A549 (cell line): ENCODE measurements around the gene MAPRE2. TPM values are rescaled to one million over a fixed set of nuclear protein-coding genes. Genes with fewer than 3 reads are reported as not detected.
A peak's percentile ranks its signal among the peaks of the same experiment; 100 is the strongest.

Experiments
- ATAC-seq, 2 experiments: fragments of 200-7000 bp in 1 of 2; fragments of >200 bp in 1 of 2; cut with Nextera tagmentation in 1 of 2; cut with Tn5 transposase in 1 of 2; 3 replicates each; pipeline versions ENCODE4 v1.8.0 to v1.9.1; 2018 to 2020; ENCODE audit warnings: mild to moderate bottlenecking in 1 of 2, moderate library complexity in 1 of 2
- CTCF ChIA-PET: fragments of 300-600 bp; sonication (Branson Sonifier 250); formaldehyde crosslinking; extraction: SDS; loops from one replicate; lab custom pipeline; 2021; ENCODE audit warnings: antibody characterized with exemption, inconsistent platforms; lab: Yijun Ruan, JAX
- POLR2A ChIA-PET: fragments of 350-600 bp; formaldehyde crosslinking; extraction: SDS; loops from one replicate; lab custom pipeline; 2021; ENCODE audit warnings: antibody characterized with exemption, inconsistent platforms; lab: Yijun Ruan, JAX
- DNase-seq, 2 experiments: peaks; one replicate each; pipeline versions ENCODE4 v3.0.0 to v3.0.0-alpha.2; 2011 to 2016; ENCODE audit warnings: low read depth in 1 of 2, low spot score in 1 of 2
- FAIRE-seq: peaks from 2 replicates; lab custom pipeline; 2011; peaks lifted over from hg19 to GRCh38; lab: Jason Lieb, UNC
- H3K27ac ChIP-seq, 2 experiments: fragments of >200 bp; sonication (Bioruptor Twin); formaldehyde crosslinking; 3 replicates each; pipeline ENCODE4 v1.5.1; 2016 to 2017
- H3K4me1 ChIP-seq: fragments of >200 bp; sonication (Bioruptor Twin); formaldehyde crosslinking; 3 replicates; pipeline ENCODE4 v1.6.1; 2016
- H3K4me2 ChIP-seq: fragments of >200 bp; sonication (Bioruptor Twin); formaldehyde crosslinking; 3 replicates; pipeline ENCODE4 v1.6.1; 2016
- H3K4me3 ChIP-seq: fragments of >200 bp; sonication (Bioruptor Twin); formaldehyde crosslinking; 3 replicates; pipeline ENCODE4 v1.5.1; 2016
- H3K9me3 ChIP-seq: fragments of >200 bp; sonication (Bioruptor Twin); formaldehyde crosslinking; 3 replicates; pipeline ENCODE4 v1.6.1; 2016
- ATOH8 ChIP-seq: fragments of 250-450 bp; sonication (Bioruptor Pico); IDR thresholded peaks from 2 replicates; pipeline ENCODE4 v1.5.0; 2020; ENCODE audit warnings: low read depth, mild to moderate bottlenecking, moderate library complexity
- CBX2 ChIP-seq: fragments of 200-600 bp; sonication (generic); IDR thresholded peaks from 2 replicates; pipeline ENCODE4 v1.6.1; 2016; ENCODE audit warnings: low read depth, mild to moderate bottlenecking, borderline replicate concordance
- CHD2 ChIP-seq: fragments of 150-350 bp; IDR thresholded peaks from 2 replicates; pipeline ENCODE4 v1.6.1; 2014; ENCODE audit warnings: low read length; ENCODE audit not compliant: partially characterized antibody
- EHF ChIP-seq: fragments of 250-450 bp; sonication (Bioruptor Pico); IDR thresholded peaks from 2 replicates; pipeline ENCODE4 v1.5.0; 2020; ENCODE audit warnings: mild to moderate bottlenecking
- FOSL2 ChIP-seq, 2 experiments: fragments of 450-650 bp in 1 of 2; fragments of >200 bp in 1 of 2; sonication (Bioruptor Twin) in 1 of 2; formaldehyde crosslinking; IDR thresholded peaks; 2 replicates each; pipeline versions ENCODE4 v1.5.0 to v1.6.1; 2016 to 2020; ENCODE audit warnings: mild to moderate bottlenecking in 1 of 2, moderate library complexity in 1 of 2
- FOXS1 ChIP-seq: fragments of 250-450 bp; sonication (Bioruptor Pico); IDR thresholded peaks from 2 replicates; pipeline ENCODE4 v1.5.0; 2020; ENCODE audit warnings: mild to moderate bottlenecking, moderate library complexity
- HEYL ChIP-seq: fragments of 250-450 bp; sonication (Bioruptor Pico); IDR thresholded peaks from 2 replicates; pipeline ENCODE4 v1.8.0; 2021; ENCODE audit warnings: mild to moderate bottlenecking, moderate library complexity
- JUN ChIP-seq, 2 experiments: fragments of >200 bp; sonication (Bioruptor Twin); formaldehyde crosslinking; IDR thresholded peaks; 2 replicates in 1 of 2; 3 replicates in 1 of 2; pipeline ENCODE4 v1.6.1; 2016 to 2017
- KDM1A ChIP-seq: fragments of 200-600 bp; sonication (generic); IDR thresholded peaks from 2 replicates; pipeline ENCODE4 v1.6.1; 2016; ENCODE audit warnings: low read depth, mild to moderate bottlenecking
- KDM5A ChIP-seq: fragments of 200-600 bp; sonication (generic); IDR thresholded peaks from 2 replicates; pipeline ENCODE4 v1.6.1; 2016; ENCODE audit warnings: antibody characterized with exemption, mild to moderate bottlenecking
- MAFK ChIP-seq: fragments of 450-650 bp; IDR thresholded peaks from 2 replicates; pipeline ENCODE4 v1.6.1; 2014; ENCODE audit not compliant: partially characterized antibody
- MAX ChIP-seq: IDR thresholded peaks from 2 replicates; pipeline ENCODE4 v1.6.1; 2012
- MAZ ChIP-seq: fragments of 150-350 bp; IDR thresholded peaks from 2 replicates; pipeline ENCODE4 v1.6.1; 2014; ENCODE audit warnings: antibody characterized with exemption, low read depth, low read length, borderline replicate concordance
- MYC ChIP-seq: IDR thresholded peaks from 2 replicates; pipeline ENCODE4 v1.6.1; 2012; ENCODE audit warnings: mild to moderate bottlenecking, inconsistent platforms, low read length, improper control_type of control experiment, borderline replicate concordance
- NFE2L2 ChIP-seq: fragments of 150-350 bp; conservative IDR thresholded peaks from 2 replicates; pipeline ENCODE4 v1.6.1; 2014; ENCODE audit warnings: low read length
- NR3C1 ChIP-seq: fragments of >200 bp; sonication (Bioruptor Twin); formaldehyde crosslinking; IDR thresholded peaks from 3 replicates; pipeline ENCODE4 v1.6.1; 2017
- PHF8 ChIP-seq: fragments of 200-600 bp; sonication (generic); IDR thresholded peaks from 2 replicates; pipeline ENCODE4 v1.6.1; 2016; ENCODE audit warnings: low read depth, mild to moderate bottlenecking, antibody characterized with exemption, moderate library complexity, borderline replicate concordance
- RFX5 ChIP-seq: fragments of 450-650 bp; IDR thresholded peaks from 2 replicates; pipeline ENCODE4 v1.7.1; 2014; ENCODE audit warnings: antibody characterized with exemption, mild to moderate bottlenecking, moderate library complexity
- SREBF2 ChIP-seq: fragments of 450-650 bp; IDR thresholded peaks from 2 replicates; pipeline ENCODE4 v1.6.1; 2014; ENCODE audit warnings: mild to moderate bottlenecking, moderate library complexity
- TFCP2L1 ChIP-seq: fragments of 250-450 bp; sonication (Bioruptor Pico); IDR thresholded peaks from 2 replicates; pipeline ENCODE4 v1.5.0; 2021; ENCODE audit warnings: mild to moderate bottlenecking
- TP53 ChIP-seq: fragments of 250-450 bp; sonication (Bioruptor Pico); IDR thresholded peaks from 2 replicates; pipeline ENCODE4 v1.5.0; 2021; ENCODE audit warnings: mild to moderate bottlenecking, moderate library complexity
- ZSCAN20 ChIP-seq: fragments of 250-450 bp; sonication (Bioruptor Pico); IDR thresholded peaks from 2 replicates; pipeline ENCODE4 v1.8.0; 2022; ENCODE audit warnings: mild to moderate bottlenecking, moderate library complexity
- WGBS: methylation state at CpG from one replicate; pipeline ENCODE4 v1.1.6; 2017; ENCODE audit errors: missing lambda C conversion rate; 5-methylcytosine and 5-hydroxymethylcytosine counted together
- polyA plus RNA-seq, 4 experiments: library from polyadenylated mRNA; depleted of rRNA in 3 of 4; stranded (reverse); fragments of >200 nt; fragmentation: RNase III in 1 of 4; extraction: RNeasy Plus Mini Kit Qiagen cat#74134 plus additional on column Dnase treatment in 1 of 4; gene quantifications; 2 replicates in 3 of 4; 3 replicates in 1 of 4; pipeline ENCODE4 v1.2.3, GENCODE V29; 2011 to 2017
- TF ChIP-seq, protein P1 (sequence below): IDR thresholded peaks from 2 replicates; pipeline ENCODE4 v1.6.1; 2012; ENCODE audit warnings: low read depth, borderline replicate concordance

MAPRE2 gene
- polyA plus RNA-seq, 2 of the 4 experiments (the other 2 are of a cell fraction): 11.4 to 59.1 TPM

DNA sequence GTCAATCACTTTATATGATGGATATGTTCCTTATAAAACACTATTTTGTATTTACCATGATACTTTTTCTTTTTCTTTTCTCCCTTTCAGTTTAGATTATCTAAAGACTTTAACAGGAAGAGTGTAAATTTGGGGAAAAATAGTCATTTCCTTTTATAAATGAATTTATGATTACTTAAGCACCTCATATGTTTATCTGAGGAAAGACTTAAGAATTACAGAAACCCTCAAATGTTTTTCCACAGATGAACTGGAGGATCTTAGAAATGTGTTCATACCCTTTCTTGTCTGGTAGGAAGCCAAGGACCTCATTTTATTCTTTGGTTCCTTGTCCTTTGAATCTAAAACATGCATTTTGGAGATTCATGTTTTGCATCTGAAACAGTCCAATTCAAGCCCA is 36.7 kb downstream of the MAPRE2 start:
- FAIRE-seq: no peak

GRCh38 chr18:35080058-35080457 is 38.8 kb downstream of the MAPRE2 start:
- ATAC-seq (no peak), DNase-seq (no peak), FAIRE-seq (no peak)
- TF ChIP-seq MYC: no peak
- no peak for TF ChIP-seq KDM1A
- no peak for TF ChIP-seq RFX5
- TF ChIP-seq JUN (IDR thresholded peaks at IDR 0.05): no peak
- no peak for TF ChIP-seq PHF8
- TF ChIP-seq FOSL2 (IDR thresholded peaks at IDR 0.05): no peak
- TF ChIP-seq FOSL2 (CRISPR knock-in tag; IDR thresholded peaks at IDR 0.05): no peak
- TF ChIP-seq SREBF2: no peak
- TF ChIP-seq MAFK: peak; percentile 35
- TF ChIP-seq, protein P1, sequence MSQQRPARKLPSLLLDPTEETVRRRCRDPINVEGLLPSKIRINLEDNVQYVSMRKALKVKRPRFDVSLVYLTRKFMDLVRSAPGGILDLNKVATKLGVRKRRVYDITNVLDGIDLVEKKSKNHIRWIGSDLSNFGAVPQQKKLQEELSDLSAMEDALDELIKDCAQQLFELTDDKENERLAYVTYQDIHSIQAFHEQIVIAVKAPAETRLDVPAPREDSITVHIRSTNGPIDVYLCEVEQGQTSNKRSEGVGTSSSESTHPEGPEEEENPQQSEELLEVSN: no peak
- Histone ChIP-seq H3K4me3 (no peak overlapping the region), H3K4me1 (peaks cover 8% of the 10 kb centered on the region), H3K4me2 (no peak overlapping the region), H3K27ac (no peak overlapping the region), H3K9me3 (no peaks in the 10 kb centered on the region)
- CTCF ChIA-PET: no interaction called here
- 94% methylated on average over 1 of the region's 1 CpG for WGBS
- POLR2A ChIA-PET: no interaction called here

More for the DNA sequence above, 36.7 kb downstream of the MAPRE2 start:
- DNase-seq (no peak), ATAC-seq (no peak)
- CTCF ChIA-PET: no interaction called here
- Histone ChIP-seq H3K4me3 (no peak overlapping the region), H3K27ac (no peak overlapping the region), H3K9me3 (no peaks in the 10 kb centered on the region), H3K4me1 (peaks cover 20% of the 10 kb centered on the region), H3K4me2 (no peak overlapping the region)
- POLR2A ChIA-PET: interaction anchor here (0.5 kb wide), 1 partner anchor 125 kb away, joined by 4 read pairs; no protein-coding TSS in a partner anchor
- TF ChIP-seq HEYL (CRISPR knock-in tag): no peak
- TF ChIP-seq TFCP2L1 (CRISPR knock-in tag): no peak
- TF ChIP-seq FOXS1: no peak
- TF ChIP-seq EHF (CRISPR knock-in tag): no peak
- no peak for TF ChIP-seq TP53
- TF ChIP-seq CHD2: no peak

DNA sequence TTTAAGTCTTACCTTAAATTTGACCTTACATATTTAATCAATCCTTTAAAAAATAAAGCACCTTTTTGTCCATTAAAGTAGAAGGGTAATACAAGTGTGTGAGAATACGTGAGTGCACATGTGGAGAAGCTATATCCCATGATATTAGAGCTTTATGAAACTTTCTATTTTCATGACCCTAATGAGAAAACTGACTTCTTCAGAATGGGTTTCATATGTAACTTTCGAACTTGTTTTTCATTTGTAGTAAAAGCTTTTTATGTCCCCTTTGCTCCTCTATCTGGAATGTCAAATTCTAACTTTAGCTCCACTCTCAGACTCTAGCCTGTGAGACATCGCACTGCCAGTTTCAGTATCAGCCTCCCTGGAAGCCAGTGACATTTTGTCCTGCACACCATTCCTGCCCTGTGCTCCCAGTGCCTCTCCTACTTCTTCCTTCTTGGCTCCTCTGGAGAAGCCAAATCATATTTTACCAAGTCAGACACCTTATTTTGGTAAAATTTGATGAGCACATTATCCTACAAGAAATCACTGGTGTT is 42.0 kb downstream of the MAPRE2 start:
- POLR2A ChIA-PET: no interaction called here
- no peak for ATAC-seq
- Histone ChIP-seq H3K9me3 (no peaks in the 10 kb centered on the region), H3K4me1 (no peaks in the 10 kb centered on the region), H3K4me3 (no peak overlapping the region), H3K27ac (no peak overlapping the region), H3K4me2 (no peak overlapping the region)
- no peak for FAIRE-seq
- TF ChIP-seq NR3C1 (no peak), RFX5 (no peak), FOXS1 (no peak), CBX2 (no peak)
- CTCF ChIA-PET: interaction anchor here (1.4 kb wide), 1 partner anchor 77 kb away, joined by 4 read pairs; no protein-coding TSS in a partner anchor
- DNase-seq: no peak
- WGBS: 88% methylated on average over 3 of the region's 3 CpGs

- ChIA-PET CTCF (interaction anchor here (0.5 kb wide), 1 partner anchor 84 kb away, joined by 3 read pairs; no protein-coding TSS in a partner anchor), POLR2A (no interaction called here)
- no peak for ATAC-seq
Observed at GRCh38 chr18:35084494-35085449, 43.6 kb downstream of the MAPRE2 start.

More at GRCh38 chr18:35084494-35085449, 43.6 kb downstream of the MAPRE2 start:
- H3K4me2 ChIP-seq: no peak overlapping the region
- no peak for TF ChIP-seq TP53
- TF ChIP-seq NFE2L2: no peak
- no peak for TF ChIP-seq SREBF2
- no peak for TF ChIP-seq MAX
- TF ChIP-seq KDM5A: no peak
- no peak for TF ChIP-seq PHF8
- TF ChIP-seq ZSCAN20 (CRISPR knock-in tag): no peak
- TF ChIP-seq ATOH8: no peak
- TF ChIP-seq, protein P1: no peak
- TF ChIP-seq MAZ: no peak
- TF ChIP-seq, all 56 proteins: peak for 0
- no peak for FAIRE-seq
- H3K4me1 ChIP-seq: no peaks in the 10 kb centered on the region
- H3K4me3 ChIP-seq: no peak overlapping the region
- no peaks in the 10 kb centered on the region for H3K9me3 ChIP-seq
- DNase-seq: no peak
- H3K27ac ChIP-seq: no peak overlapping the region
- 53% methylated on average over 5 of the region's 5 CpGs for WGBS
